WTC11 (cell line): ENCODE results near the gene NFIX. TPM values are rescaled to one million over a fixed set of nuclear protein-coding genes. Genes with fewer than 3 reads are reported as not detected.

Experiments
- ATAC-seq: fragments of 200-7000 bp; cut with Tn5 transposase; 2 replicates; pipeline ENCODE4 v1.10.0; 2021; ENCODE audit warnings: mild to moderate bottlenecking, moderate library complexity
- CTCF ChIA-PET: fragments of 300-600 bp; sonication (Branson Sonifier 250); formaldehyde crosslinking; loops from one replicate; lab custom pipeline; 2021; ENCODE audit warnings: antibody characterized with exemption; lab: Charles Lee
- POLR2A ChIA-PET: fragments of 350-600 bp; sonication (Branson Sonifier 250); formaldehyde crosslinking; loops from one replicate; lab custom pipeline; 2021; ENCODE audit warnings: antibody characterized with exemption; lab: Charles Lee
- DNase-seq: peaks from one replicate; pipeline ENCODE4 v3.0.0; 2021; ENCODE audit warnings: low spot score
- H3K27ac Mint-ChIP-seq: 2 replicates; pipeline ENCODE4 v1.8.0; 2021; ENCODE audit warnings: mixed read lengths
- H3K27me3 Mint-ChIP-seq: 2 replicates; pipeline ENCODE4 v1.8.0; 2021; ENCODE audit warnings: low read depth, mild to moderate bottlenecking, moderate library complexity, mixed read lengths
- H3K36me3 Mint-ChIP-seq: 2 replicates; pipeline ENCODE4 v1.8.0; 2021; ENCODE audit warnings: mixed read lengths
- H3K4me1 Mint-ChIP-seq: 2 replicates; pipeline ENCODE4 v1.8.0; 2022; ENCODE audit warnings: mixed read lengths
- H3K4me3 Mint-ChIP-seq: 2 replicates; pipeline ENCODE4 v1.8.0; 2021; ENCODE audit warnings: mild to moderate bottlenecking, moderate library complexity, mixed read lengths
- H3K9me3 Mint-ChIP-seq: 2 replicates; pipeline ENCODE4 v1.8.0; 2021; ENCODE audit warnings: mixed read lengths
- ATF6 ChIP-seq: sonication (generic); formaldehyde crosslinking; IDR thresholded peaks from 2 replicates; pipeline ENCODE4 v1.8.1; 2023; ENCODE audit warnings: mild to moderate bottlenecking, missing genetic modification reagents
- CREM ChIP-seq: sonication (generic); formaldehyde crosslinking; IDR thresholded peaks from 2 replicates; pipeline ENCODE4 v1.8.1; 2022; ENCODE audit warnings: mild to moderate bottlenecking, missing genetic modification reagents, moderate library complexity
- ETV6 ChIP-seq: sonication (generic); formaldehyde crosslinking; IDR thresholded peaks from 2 replicates; pipeline ENCODE4 v1.8.1; 2022; ENCODE audit warnings: mild to moderate bottlenecking, missing genetic modification reagents
- FOXJ3 ChIP-seq: sonication (generic); formaldehyde crosslinking; IDR thresholded peaks from 2 replicates; pipeline ENCODE4 v1.9.0; 2021; ENCODE audit warnings: missing genetic modification reagents, mild to moderate bottlenecking, borderline replicate concordance
- FOXP4 ChIP-seq: sonication (generic); formaldehyde crosslinking; IDR thresholded peaks from 2 replicates; pipeline ENCODE4 v1.8.0; 2022; ENCODE audit warnings: mild to moderate bottlenecking, missing genetic modification reagents
- GTF2I ChIP-seq: fragments of 250-450 bp; sonication (Bioruptor Pico); conservative IDR thresholded peaks from 2 replicates; pipeline ENCODE4 v1.4.0; 2021; ENCODE audit warnings: mild to moderate bottlenecking
- HMGXB4 ChIP-seq: sonication (generic); formaldehyde crosslinking; IDR thresholded peaks from 2 replicates; pipeline ENCODE4 v1.8.1; 2023; ENCODE audit warnings: mild to moderate bottlenecking, moderate library complexity, missing genetic modification reagents
- KAT7 ChIP-seq: sonication (generic); formaldehyde crosslinking; IDR thresholded peaks from 2 replicates; pipeline ENCODE4 v1.8.1; 2023; ENCODE audit warnings: missing genetic modification reagents, mild to moderate bottlenecking, borderline replicate concordance
- MAX ChIP-seq: sonication (generic); formaldehyde crosslinking; IDR thresholded peaks from 2 replicates; pipeline ENCODE4 v1.8.0; 2022; ENCODE audit warnings: mild to moderate bottlenecking, missing genetic modification reagents
- MYBL2 ChIP-seq: sonication (generic); formaldehyde crosslinking; IDR thresholded peaks from 2 replicates; pipeline ENCODE4 v1.8.1; 2023; ENCODE audit warnings: mild to moderate bottlenecking, moderate library complexity, missing genetic modification reagents
- NR1H2 ChIP-seq: sonication (generic); formaldehyde crosslinking; IDR thresholded peaks from 2 replicates; pipeline ENCODE4 v1.9.0; 2021; ENCODE audit warnings: mild to moderate bottlenecking, moderate library complexity, missing genetic modification reagents
- RORB ChIP-seq: fragments of 250-450 bp; sonication (Bioruptor Pico); IDR thresholded peaks from 2 replicates; pipeline ENCODE4 v1.9.0; 2021; ENCODE audit warnings: mild to moderate bottlenecking
- SMAD3 ChIP-seq: sonication (generic); formaldehyde crosslinking; IDR thresholded peaks from 2 replicates; pipeline ENCODE4 v1.8.0; 2022; ENCODE audit warnings: missing genetic modification reagents, mild to moderate bottlenecking, borderline replicate concordance
- SMAD4 ChIP-seq: sonication (generic); formaldehyde crosslinking; IDR thresholded peaks from 2 replicates; pipeline ENCODE4 v1.8.0; 2022; ENCODE audit warnings: mild to moderate bottlenecking, missing genetic modification reagents
- STAT6 ChIP-seq: sonication (generic); formaldehyde crosslinking; conservative IDR thresholded peaks from 2 replicates; pipeline ENCODE4 v1.8.1; 2023; ENCODE audit warnings: mild to moderate bottlenecking, low read depth, missing genetic modification reagents, moderate library complexity
- TEAD1 ChIP-seq: sonication (generic); formaldehyde crosslinking; IDR thresholded peaks from 2 replicates; pipeline ENCODE4 v1.8.0; 2022; ENCODE audit warnings: mild to moderate bottlenecking, missing genetic modification reagents
- TP53 ChIP-seq: sonication (generic); formaldehyde crosslinking; IDR thresholded peaks from 2 replicates; pipeline ENCODE4 v1.8.1; 2023; ENCODE audit warnings: mild to moderate bottlenecking, missing genetic modification reagents
- ZBTB21 ChIP-seq: sonication (generic); formaldehyde crosslinking; IDR thresholded peaks from 2 replicates; pipeline ENCODE4 v1.8.1; 2023; ENCODE audit warnings: mild to moderate bottlenecking, missing genetic modification reagents, borderline replicate concordance
- ZNF317 ChIP-seq: sonication (generic); formaldehyde crosslinking; IDR thresholded peaks from 2 replicates; pipeline ENCODE4 v1.8.1; 2023; ENCODE audit warnings: low read depth, mild to moderate bottlenecking, moderate library complexity, missing genetic modification reagents, borderline replicate concordance
- ZNF416 ChIP-seq: fragments of 250-450 bp; sonication (Bioruptor Pico); IDR thresholded peaks from 2 replicates; pipeline ENCODE4 v1.9.0; 2021; ENCODE audit warnings: mild to moderate bottlenecking, inconsistent platforms
- ZNF671 ChIP-seq: fragments of 250-450 bp; sonication (Bioruptor Pico); IDR thresholded peaks from 2 replicates; pipeline ENCODE4 v1.8.0; 2021; ENCODE audit warnings: mild to moderate bottlenecking
- ZSCAN18 ChIP-seq: fragments of 250-450 bp; sonication (Bioruptor Pico); IDR thresholded peaks from 2 replicates; pipeline ENCODE4 v2.1.2; 2022; ENCODE audit warnings: mild to moderate bottlenecking, moderate library complexity
- total RNA-seq: library from RNA; stranded (reverse); gene quantifications from 3 replicates; pipeline ENCODE4 v1.2.3, GENCODE V29; 2021

The NFIX gene
- total RNA-seq, 1 experiment from 2014 or later: 1.4 TPM

- ChIA-PET POLR2A (no interaction called here), CTCF (interaction anchor here (1.0 to 12.4 kb wide), 6 partner anchors 8 to 87 kb away, joined by 5 to 293 read pairs (median 42); no protein-coding TSS in a partner anchor)
- H3K4me3 Mint-ChIP-seq: no peak overlapping the region
- H3K4me1 Mint-ChIP-seq: peaks cover 49% of the 10 kb centered on the region
- H3K9me3 Mint-ChIP-seq: no peaks in the 10 kb centered on the region
- no peaks in the 10 kb centered on the region for H3K36me3 Mint-ChIP-seq
- H3K27me3 Mint-ChIP-seq: peaks cover 99% of the 10 kb centered on the region
- H3K27ac Mint-ChIP-seq: no peak overlapping the region
- DNase-seq (no peak), ATAC-seq (no peak)
- TF ChIP-seq ZNF317: no peak
- TF ChIP-seq ZNF671: no peak
- TF ChIP-seq NR1H2 (CRISPR knock-in tag): no peak
- TF ChIP-seq CREM (CRISPR knock-in tag): no peak
- TF ChIP-seq RORB (CRISPR knock-in tag): no peak
- TF ChIP-seq ZBTB21 (CRISPR knock-in tag): no peak
- TF ChIP-seq ATF6: no peak
- no peak for TF ChIP-seq KAT7 (CRISPR knock-in tag)
- TF ChIP-seq ETV6 (CRISPR knock-in tag): no peak
- TF ChIP-seq MAX (CRISPR knock-in tag): no peak
- no peak for TF ChIP-seq TP53
- TF ChIP-seq HMGXB4 (CRISPR knock-in tag): no peak
- TF ChIP-seq FOXP4 (CRISPR knock-in tag): no peak
- TF ChIP-seq ZSCAN18 (CRISPR knock-in tag): no peak
- no peak for TF ChIP-seq ZNF416 (CRISPR knock-in tag)
- TF ChIP-seq FOXJ3 (CRISPR knock-in tag): no peak
- TF ChIP-seq TEAD1 (CRISPR knock-in tag): no peak
These were observed 57.3 kb downstream of the NFIX start for GRCh38 chr19:13052447-13053175.

- Mint-ChIP-seq H3K27me3 (peaks cover 99% of the 10 kb centered on the region), H3K27ac (no peak overlapping the region), H3K4me1 (peaks cover 51% of the 10 kb centered on the region), H3K4me3 (no peak overlapping the region), H3K9me3 (no peaks in the 10 kb centered on the region), H3K36me3 (no peaks in the 10 kb centered on the region)
- no peak for DNase-seq
- no peak for ATAC-seq
- ChIA-PET CTCF (interaction anchor here (0.5 to 12.4 kb wide), 13 partner anchors 7 to 228 kb away, joined by 3 to 294 read pairs (median 18); no protein-coding TSS in a partner anchor), POLR2A (no interaction called here)
- no peak for TF ChIP-seq HMGXB4 (CRISPR knock-in tag)
- TF ChIP-seq SMAD3 (CRISPR knock-in tag): no peak
- no peak for TF ChIP-seq STAT6 (CRISPR knock-in tag)
- TF ChIP-seq GTF2I (CRISPR knock-in tag): no peak
- no peak for TF ChIP-seq RORB (CRISPR knock-in tag)
- no peak for TF ChIP-seq SMAD4 (CRISPR knock-in tag)
- no peak for TF ChIP-seq MYBL2 (CRISPR knock-in tag)
These were observed 58.0 kb downstream of the NFIX start for GRCh38 chr19:13053238-13053637.
